OCI-LY7 (cell line): Measurements from ENCODE around the gene ANKRD40. TPM values are rescaled to one million over a fixed set of nuclear protein-coding genes. Genes with fewer than 3 reads are reported as not detected.

Source experiments
- BruUV-seq: library from RNA; stranded (reverse); fragments of 400-500 nt; replicated peaks from 2 replicates; lab custom pipeline; 2021; lab: Mats Ljungman, UMichigan
- CTCF ChIA-PET: fragments of 300-600 bp; sonication (Branson Sonifier 250); formaldehyde crosslinking; loops from one replicate; lab custom pipeline; 2022; ENCODE audit warnings: antibody characterized with exemption; ENCODE audit not compliant: unreplicated experiment; lab: Charles Lee
- POLR2A ChIA-PET: fragments of 300-600 bp; sonication (Branson Sonifier 250); formaldehyde crosslinking; loops from one replicate; lab custom pipeline; 2022; ENCODE audit warnings: antibody characterized with exemption; lab: Charles Lee
- DNase-seq: peaks from one replicate; pipeline ENCODE4 v3.0.0-alpha.2; 2015; ENCODE audit warnings: low spot score
- H2AFZ ChIP-seq: fragments of 200-600 bp; sonication (generic), shearing (Covaris generic); 2 replicates; pipeline ENCODE4 v1.6.1; 2014; ENCODE audit warnings: mild to moderate bottlenecking, antibody characterized with exemption, low read length, moderate library complexity
- H3K27ac ChIP-seq: fragments of 200-600 bp; sonication (generic); 2 replicates; pipeline ENCODE4 v1.5.1; 2014; ENCODE audit warnings: mixed run types, low read depth, mild to moderate bottlenecking, moderate library complexity, low read length, inconsistent platforms; ENCODE audit not compliant: poor library complexity, severe bottlenecking
- H3K36me3 ChIP-seq: fragments of 200-600 bp; sonication (generic); 2 replicates; pipeline ENCODE4 v1.6.1; 2014; ENCODE audit warnings: mild to moderate bottlenecking, antibody characterized with exemption, low read length, moderate library complexity, mixed read lengths; ENCODE audit not compliant: insufficient read depth
- H3K4me1 ChIP-seq: fragments of 200-600 bp; sonication (generic); 2 replicates; pipeline ENCODE4 v1.5.1; 2014; ENCODE audit warnings: mild to moderate bottlenecking, low read length; ENCODE audit not compliant: insufficient read depth, poor library complexity, severe bottlenecking
- H3K4me2 ChIP-seq: fragments of 200-600 bp; sonication (generic); 2 replicates; pipeline ENCODE4 v1.6.1; 2014; ENCODE audit warnings: mild to moderate bottlenecking, low read length
- H3K4me3 ChIP-seq: fragments of 200-600 bp; sonication (generic); 2 replicates; pipeline ENCODE4 v1.5.1; 2014; ENCODE audit warnings: mild to moderate bottlenecking, low read depth, low read length; ENCODE audit not compliant: poor library complexity, severe bottlenecking
- H3K79me2 ChIP-seq: fragments of 200-600 bp; sonication (generic); 2 replicates; pipeline ENCODE4 v1.6.1; 2016; ENCODE audit warnings: low read depth, mild to moderate bottlenecking, low read length, moderate library complexity, mixed read lengths; ENCODE audit not compliant: insufficient read depth
- H3K9me2 ChIP-seq: fragments of 200-600 bp; sonication (generic); 2 replicates; pipeline ENCODE4 v1.6.1; 2016; ENCODE audit warnings: mild to moderate bottlenecking, low read length, mixed read lengths; ENCODE audit not compliant: insufficient read depth
- H3K9me3 ChIP-seq: fragments of 200-600 bp; sonication (generic); 2 replicates; pipeline ENCODE4 v1.6.1; 2014; ENCODE audit warnings: mild to moderate bottlenecking, mixed run types, low read length, mixed read lengths
- H4K20me1 ChIP-seq: fragments of 200-600 bp; sonication (generic); 2 replicates; pipeline ENCODE4 v1.6.1; 2014; ENCODE audit warnings: mild to moderate bottlenecking, antibody characterized with exemption, low read length, moderate library complexity, mixed read lengths; ENCODE audit not compliant: insufficient read depth
- EZH2phosphoT487 ChIP-seq: fragments of 200-600 bp; sonication (generic); IDR thresholded peaks from 2 replicates; pipeline ENCODE4 v1.6.1; 2018; ENCODE audit warnings: low read depth, borderline replicate concordance, mild to moderate bottlenecking, mixed run types, antibody characterized with exemption, low read length, moderate library complexity, mixed read lengths
- intact Hi-C: fragments of 100-400 bp; cut with micrococcal nuclease; formaldehyde crosslinking; loops from one replicate; pipeline ENCODE4 v1.10.0; 2022; ENCODE audit not compliant: unreplicated experiment
- total RNA-seq, 2 experiments: library from RNA; depleted of rRNA in 1 of 2; stranded (reverse); fragments of >200 nt in 1 of 2; shearing (Covaris generic) in 1 of 2; gene quantifications; 2 replicates each; pipeline ENCODE4 v1.2.3, GENCODE V29; 2014 to 2022
- TF ChIP-seq, protein P1 (sequence below): fragments of 200-600 bp; sonication (generic); conservative IDR thresholded peaks from 2 replicates; pipeline ENCODE4 v1.5.1; 2014; ENCODE audit warnings: mild to moderate bottlenecking, antibody characterized with exemption, low read length, moderate library complexity, mixed read lengths

Gene ANKRD40
- total RNA-seq, 2 experiments from 2014 or later: 27.7 to 47.9 TPM

GRCh38 chr17:50675627-50676026 lies 32.1 kb downstream of the ANKRD40 start:
- no peaks in the 10 kb centered on the region for H4K20me1 ChIP-seq
- H2AFZ ChIP-seq: no peak overlapping the region
- H3K4me1 ChIP-seq: no peaks in the 10 kb centered on the region
- no TSS peak for BruUV-seq
- H3K79me2 ChIP-seq: no peaks in the 10 kb centered on the region
- no peak overlapping the region for H3K27ac ChIP-seq
- ChIA-PET POLR2A (no interaction called here), CTCF (no interaction called here)
- H3K4me2 ChIP-seq: no peak overlapping the region
- H3K36me3 ChIP-seq: no peaks in the 10 kb centered on the region
- DNase-seq: no peak
- no peak overlapping the region for H3K4me3 ChIP-seq
- H3K9me2 ChIP-seq: no peaks in the 10 kb centered on the region
- intact Hi-C loops: no loop called here
- TF ChIP-seq EZH2phosphoT487: no peak
- TF ChIP-seq, protein P1, sequence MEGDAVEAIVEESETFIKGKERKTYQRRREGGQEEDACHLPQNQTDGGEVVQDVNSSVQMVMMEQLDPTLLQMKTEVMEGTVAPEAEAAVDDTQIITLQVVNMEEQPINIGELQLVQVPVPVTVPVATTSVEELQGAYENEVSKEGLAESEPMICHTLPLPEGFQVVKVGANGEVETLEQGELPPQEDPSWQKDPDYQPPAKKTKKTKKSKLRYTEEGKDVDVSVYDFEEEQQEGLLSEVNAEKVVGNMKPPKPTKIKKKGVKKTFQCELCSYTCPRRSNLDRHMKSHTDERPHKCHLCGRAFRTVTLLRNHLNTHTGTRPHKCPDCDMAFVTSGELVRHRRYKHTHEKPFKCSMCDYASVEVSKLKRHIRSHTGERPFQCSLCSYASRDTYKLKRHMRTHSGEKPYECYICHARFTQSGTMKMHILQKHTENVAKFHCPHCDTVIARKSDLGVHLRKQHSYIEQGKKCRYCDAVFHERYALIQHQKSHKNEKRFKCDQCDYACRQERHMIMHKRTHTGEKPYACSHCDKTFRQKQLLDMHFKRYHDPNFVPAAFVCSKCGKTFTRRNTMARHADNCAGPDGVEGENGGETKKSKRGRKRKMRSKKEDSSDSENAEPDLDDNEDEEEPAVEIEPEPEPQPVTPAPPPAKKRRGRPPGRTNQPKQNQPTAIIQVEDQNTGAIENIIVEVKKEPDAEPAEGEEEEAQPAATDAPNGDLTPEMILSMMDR: no peak
- H3K9me3 ChIP-seq: no peaks in the 10 kb centered on the region

- intact Hi-C loops: no loop called here
- POLR2A ChIA-PET: no interaction called here
- Histone ChIP-seq H3K79me2 (no peaks in the 10 kb centered on the region), H3K9me3 (no peaks in the 10 kb centered on the region), H3K4me3 (no peak overlapping the region), H3K36me3 (no peaks in the 10 kb centered on the region), H4K20me1 (no peaks in the 10 kb centered on the region), H3K9me2 (no peaks in the 10 kb centered on the region), H2AFZ (no peak overlapping the region), H3K27ac (no peak overlapping the region), H3K4me1 (no peaks in the 10 kb centered on the region), H3K4me2 (no peak overlapping the region)
- CTCF ChIA-PET: no interaction called here
- no TSS peak for BruUV-seq
- TF ChIP-seq, protein P1: no peak
- no peak for TF ChIP-seq EZH2phosphoT487
- no peak for DNase-seq
Measured at GRCh38 chr17:50675190-50675589, 32.5 kb downstream of the ANKRD40 start.

DNA sequence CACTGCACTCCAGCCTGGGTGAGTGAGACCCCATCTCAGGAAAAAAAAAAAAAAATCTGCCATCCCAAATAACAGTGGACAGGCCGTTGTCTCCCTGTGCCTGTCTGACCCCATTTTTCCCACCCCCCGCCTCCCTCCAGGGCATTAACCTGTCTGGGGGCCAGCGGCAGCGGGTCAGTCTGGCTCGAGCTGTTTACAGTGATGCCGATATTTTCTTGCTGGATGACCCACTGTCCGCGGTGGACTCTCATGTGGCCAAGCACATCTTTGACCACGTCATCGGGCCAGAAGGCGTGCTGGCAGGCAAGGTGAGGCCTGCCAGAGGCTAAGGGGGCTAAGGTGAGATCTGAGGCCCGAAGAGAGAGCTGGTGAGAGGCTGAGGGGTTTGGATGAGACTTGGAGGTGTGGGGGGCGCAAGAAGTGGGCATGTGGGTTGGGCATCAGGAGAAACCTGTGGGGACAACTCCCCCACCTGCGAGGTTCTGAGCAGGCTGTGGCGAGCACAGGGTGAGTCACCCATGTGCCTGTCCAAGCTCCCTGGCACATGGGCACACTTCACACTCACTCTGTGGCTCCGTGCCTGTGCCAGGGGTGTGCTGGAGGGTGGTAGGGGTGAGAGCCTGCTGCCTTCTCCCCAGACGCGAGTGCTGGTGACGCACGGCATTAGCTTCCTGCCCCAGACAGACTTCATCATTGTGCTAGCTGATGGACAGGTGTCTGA lies 34.7 kb downstream of the ANKRD40 start:
- H2AFZ ChIP-seq: no peak overlapping the region
- no peak for TF ChIP-seq EZH2phosphoT487
- TF ChIP-seq, protein P1: no peak
- H3K79me2 ChIP-seq: no peaks in the 10 kb centered on the region
- no peaks in the 10 kb centered on the region for H3K9me3 ChIP-seq
- no peaks in the 10 kb centered on the region for H3K36me3 ChIP-seq
- H4K20me1 ChIP-seq: no peaks in the 10 kb centered on the region
- CTCF ChIA-PET: no interaction called here
- no peak overlapping the region for H3K27ac ChIP-seq
- POLR2A ChIA-PET: no interaction called here
- DNase-seq: no peak
- H3K4me2 ChIP-seq: no peak overlapping the region
- H3K4me3 ChIP-seq: no peak overlapping the region
- no TSS peak for BruUV-seq
- no peaks in the 10 kb centered on the region for H3K9me2 ChIP-seq
- H3K4me1 ChIP-seq: no peaks in the 10 kb centered on the region
- intact Hi-C loops: no loop called here
